SW 1271 (cell line): ENCODE measurements around the gene KCNMA1.

Experiments
- DNase-seq, 2 experiments: peaks; one replicate each; lab custom pipeline; 2025; lab: John Stamatoyannopoulos, UW

KCNMA1 gene

DNA sequence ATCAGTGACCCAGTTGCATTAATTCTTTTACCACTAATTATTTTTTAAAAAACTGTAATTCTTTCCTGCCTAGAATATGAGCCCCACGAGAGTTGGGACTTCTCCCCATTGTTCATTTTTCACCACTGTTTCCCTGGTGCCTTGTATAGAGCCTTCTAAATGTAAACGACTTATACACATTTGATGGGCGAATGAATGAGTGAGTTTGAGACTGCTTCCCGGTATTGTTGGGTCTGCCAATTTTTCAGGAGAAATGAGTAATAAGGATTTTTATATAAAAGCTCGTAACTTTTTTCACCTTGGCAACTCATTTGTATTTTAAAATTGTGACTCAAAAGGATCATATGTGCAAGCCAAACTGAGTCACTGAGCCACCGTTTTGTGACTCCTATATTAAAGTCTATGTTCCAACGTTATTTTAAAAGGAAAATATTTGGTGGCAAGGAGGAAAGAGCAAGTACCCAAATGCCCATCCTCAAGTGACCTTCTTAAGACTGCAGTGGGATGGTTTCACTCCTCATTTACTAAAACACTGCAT is 621.3 kb downstream of the KCNMA1 start:
- no peak for DNase-seq

DNA sequence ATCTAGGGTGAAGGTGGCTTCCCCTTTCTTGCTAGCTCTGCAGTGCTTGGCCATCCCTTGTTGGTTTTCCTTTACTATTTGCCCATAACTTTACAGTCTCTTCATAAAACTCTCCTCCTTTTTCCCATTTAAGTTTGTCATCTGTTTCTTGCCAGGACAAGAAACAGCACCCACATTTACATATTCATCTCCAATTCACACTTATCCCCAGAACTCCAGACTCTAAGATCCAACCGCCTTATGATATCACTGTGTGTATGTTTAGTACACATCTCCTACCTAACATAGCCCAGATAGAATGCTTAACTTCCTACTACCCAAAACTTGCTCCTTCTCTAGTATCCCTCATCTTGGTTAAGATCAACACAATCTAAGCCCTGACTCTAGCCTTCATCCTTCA is 622.2 kb downstream of the KCNMA1 start:
- no peak for DNase-seq

DNA sequence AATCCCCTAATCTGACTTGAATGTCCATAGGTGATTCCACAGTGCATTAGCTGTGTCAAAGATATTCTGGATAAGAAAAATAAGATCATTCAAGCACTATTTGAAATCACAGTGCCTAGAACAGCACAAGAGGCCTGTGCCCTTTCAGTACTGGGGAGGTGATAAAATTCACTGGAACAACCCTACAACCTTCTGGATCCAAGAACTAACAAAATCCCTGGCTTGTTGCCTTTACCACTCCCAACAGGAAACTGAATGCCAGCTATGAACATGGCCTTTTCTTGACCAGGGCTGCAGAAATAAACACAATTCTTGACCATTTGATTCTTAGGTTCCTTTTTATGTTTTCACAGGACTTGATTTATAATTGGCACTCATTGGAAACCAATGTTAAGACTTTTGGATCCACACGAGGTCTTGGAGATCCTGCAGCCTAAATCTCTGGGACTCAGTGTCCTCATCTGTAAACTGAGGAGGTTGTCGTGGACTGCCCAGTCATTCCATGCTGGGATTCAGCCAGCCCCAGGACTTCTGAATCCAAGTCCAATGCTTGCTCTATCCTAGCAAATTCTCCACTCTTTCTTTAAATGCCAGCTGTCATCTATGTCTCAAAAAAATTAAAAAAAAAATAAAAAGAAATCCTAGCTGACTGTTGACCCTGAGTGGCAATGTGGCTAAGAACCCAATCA is 624.7 kb downstream of the KCNMA1 start:
- no peak for DNase-seq

DNA sequence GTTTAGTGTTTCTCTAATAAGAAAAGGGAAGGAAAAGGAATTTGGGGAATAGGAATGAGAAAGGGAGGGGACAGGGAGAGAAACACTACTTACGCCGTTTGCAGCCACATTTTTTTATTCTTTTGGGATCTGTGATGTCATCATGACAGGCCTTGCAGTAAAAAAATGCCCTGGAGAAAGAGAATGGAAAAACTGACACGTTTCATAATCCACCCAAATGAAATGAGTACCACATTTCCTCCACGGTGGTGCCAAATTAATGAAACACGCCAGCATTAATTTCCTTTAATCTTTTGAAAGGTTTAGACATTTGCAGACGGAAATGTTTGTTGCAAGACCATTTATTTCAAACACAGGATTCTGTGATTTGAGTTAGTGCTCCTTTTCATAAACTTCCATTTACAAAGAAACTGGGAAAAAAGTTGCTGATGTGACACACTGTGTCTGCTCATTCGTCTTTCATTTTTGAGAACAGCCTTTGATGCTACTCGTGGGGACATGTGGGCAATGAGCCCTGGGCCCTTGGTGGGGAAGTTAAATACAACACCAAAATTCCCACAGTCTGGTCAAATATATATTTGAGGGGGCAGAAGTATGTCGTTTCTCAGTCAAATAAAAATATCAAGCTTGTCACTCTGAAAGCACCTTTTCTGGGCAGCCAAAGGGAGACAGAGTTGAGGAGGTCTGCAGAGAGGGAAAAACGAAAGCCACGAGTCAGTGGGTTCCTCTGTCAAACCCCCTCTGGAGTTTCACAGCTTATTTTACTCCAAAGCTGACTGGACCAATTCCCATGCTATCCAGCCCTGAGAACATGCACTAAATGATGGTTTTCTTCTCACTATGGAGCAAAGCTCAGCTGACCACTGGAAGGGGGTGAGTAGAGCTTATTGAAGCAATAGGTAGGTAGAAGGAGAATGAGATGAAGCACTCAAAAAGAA is 625.5 kb downstream of the KCNMA1 start:
- no peak for DNase-seq

DNA sequence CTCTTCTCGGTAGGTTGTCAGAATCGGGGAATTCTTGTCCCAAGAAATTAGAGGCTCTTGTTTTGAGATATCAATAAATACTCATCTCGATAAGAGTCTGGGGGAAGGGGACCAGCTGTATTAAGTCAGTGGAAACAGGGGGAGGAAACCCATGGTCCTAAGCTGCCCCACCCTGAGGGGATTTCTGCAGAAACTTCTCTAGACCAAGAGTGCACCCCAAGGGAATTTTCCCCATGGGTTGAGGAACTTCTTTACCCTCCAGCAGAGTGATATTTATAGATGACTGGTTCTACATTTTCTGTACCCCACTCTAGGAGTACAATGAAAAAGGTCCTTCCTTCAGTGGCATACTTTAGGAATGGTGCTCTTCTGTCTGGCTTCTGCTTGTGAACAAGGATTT is 627.2 kb downstream of the KCNMA1 start:
- no peak for DNase-seq

DNA sequence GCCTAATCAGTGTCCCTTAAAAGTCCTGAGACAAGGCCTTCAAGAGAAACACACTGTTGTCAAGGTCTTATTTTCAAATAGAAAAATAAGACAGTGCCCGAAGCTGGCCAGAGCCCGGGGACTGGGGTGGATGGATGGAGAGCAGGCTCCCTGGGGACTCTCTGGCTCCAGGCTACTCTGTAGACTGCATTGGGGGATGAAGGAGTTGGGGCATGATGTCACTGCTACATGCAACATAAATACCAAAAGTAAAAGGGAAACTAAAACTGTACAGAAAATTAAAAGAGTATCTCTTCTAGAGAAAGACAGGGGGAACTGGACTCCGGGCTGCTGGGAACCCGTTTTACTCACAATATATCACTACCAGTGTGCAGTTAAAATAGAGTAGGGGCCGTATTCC is 629.8 kb downstream of the KCNMA1 start:
- no peak for DNase-seq

DNA sequence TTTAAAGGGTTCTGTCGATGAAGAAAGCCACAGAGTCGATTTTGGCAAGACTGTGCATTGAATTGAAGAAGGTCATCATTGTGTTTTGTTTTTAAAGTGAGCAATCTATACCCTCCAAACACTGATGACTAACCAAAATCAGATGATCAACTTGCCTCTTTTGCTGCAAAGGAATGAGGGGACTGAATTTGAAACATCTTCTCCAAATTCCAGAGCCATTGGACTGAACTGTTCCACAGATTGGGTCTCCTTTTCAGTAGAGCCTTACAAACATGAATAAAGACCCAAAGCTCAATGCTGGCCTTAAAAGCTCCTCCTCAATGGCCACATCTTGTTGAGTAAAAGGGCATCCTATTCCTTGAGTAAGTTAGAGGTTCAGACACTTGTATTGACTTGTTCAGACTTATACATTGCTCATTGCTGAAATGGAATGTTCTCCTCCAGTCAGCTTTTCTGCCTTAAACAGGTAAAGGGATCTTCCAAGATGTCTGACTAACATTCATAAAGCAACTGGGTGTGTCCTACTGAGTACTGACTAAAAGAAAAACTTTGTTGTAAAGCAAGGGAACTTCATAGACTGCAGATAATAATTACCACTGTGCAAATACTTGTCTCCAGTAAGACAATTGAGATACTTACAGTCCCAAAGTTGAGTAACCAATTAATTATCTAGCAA is 630.6 kb downstream of the KCNMA1 start:
- DNase-seq: no peak

DNA sequence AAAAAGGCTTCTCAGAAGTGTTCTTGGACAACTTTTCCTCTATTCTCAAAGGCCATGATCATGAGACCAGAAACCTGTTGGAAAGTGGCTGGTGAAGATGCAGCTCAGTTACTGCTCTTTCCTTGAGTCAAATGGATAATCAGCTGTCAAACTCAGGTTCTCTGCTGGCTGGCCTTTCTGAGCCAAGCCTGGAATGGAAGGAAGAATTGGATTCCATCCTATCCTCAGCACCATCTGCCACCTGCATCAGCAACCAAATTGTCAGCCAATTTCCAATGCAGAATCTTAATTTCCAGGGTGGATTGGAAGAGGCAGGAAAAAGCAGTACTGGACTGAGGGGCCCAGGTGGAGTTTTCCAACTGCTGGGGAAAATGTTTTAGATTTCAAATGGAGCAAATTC is 631.7 kb downstream of the KCNMA1 start:
- DNase-seq: no peak

DNA sequence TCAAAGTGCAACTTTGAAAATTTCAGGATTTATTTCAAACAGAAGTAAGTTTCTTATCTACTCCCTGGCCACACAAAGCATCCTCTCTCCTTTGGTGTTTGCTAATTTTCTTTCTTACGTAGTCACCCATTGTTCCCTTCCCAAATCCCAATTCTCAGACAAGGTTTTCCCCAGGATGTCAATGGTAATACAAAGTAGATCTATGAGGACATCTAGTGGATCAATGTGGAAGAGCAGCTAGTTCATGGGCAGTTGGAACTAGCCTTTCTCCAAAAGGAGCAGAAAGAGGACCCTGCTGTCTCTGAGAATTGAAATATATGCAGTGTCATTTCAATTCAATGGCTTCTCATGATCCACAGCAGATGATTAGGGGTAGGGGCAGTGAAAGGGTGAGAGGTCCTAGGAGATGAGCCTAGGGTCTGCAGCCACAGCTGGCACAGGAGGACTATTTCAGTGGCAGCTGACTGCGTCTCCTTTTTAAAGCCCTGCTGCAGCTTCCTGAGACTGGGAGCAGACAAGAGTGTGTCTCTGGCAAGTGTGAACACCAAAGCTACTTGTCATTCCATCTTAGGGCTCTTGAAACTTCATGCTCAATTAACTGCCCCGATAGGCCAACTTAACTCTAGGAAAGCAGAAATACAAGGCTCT is 632.6 kb downstream of the KCNMA1 start:
- DNase-seq: peak in 1 of 2 experiments; percentile 31

DNA sequence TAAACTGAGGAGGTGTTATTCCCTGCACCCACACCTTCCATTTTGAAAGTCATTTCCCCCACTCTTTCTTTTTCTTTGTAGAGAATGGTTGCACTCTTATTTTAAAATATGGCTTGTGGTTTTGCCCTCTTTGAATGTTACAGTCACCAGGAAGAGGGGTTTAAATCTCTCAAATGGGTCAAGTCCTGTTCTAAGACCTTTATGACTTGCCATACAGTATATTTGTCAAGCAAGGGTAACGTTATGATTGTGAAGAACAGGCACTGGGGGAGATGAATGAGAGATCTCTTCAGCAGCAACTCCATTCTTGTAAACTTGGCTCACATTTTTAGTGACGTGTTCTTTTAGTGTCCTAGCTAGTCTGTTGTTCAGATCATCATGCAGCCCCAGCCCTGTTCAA is 634.7 kb downstream of the KCNMA1 start:
- no peak for DNase-seq

DNA sequence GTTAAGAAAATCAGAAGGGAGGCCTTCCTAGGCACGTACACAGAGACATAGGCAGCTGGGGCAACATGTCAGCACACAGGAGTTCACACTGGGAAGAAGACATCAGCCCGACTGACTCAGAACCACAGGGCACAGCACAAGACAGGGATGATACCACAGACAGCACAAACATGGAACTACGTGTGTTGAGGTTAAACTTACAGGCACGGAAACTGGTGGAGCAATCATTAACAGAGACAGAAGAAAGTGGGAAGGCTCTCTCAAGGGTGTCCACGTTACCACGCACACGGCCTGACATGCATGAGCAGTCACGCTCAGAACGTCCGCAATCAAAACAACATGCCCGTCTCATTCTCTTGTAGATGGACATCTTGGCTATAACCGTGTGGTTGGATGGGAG is 636.4 kb downstream of the KCNMA1 start:
- DNase-seq: no peak

DNA sequence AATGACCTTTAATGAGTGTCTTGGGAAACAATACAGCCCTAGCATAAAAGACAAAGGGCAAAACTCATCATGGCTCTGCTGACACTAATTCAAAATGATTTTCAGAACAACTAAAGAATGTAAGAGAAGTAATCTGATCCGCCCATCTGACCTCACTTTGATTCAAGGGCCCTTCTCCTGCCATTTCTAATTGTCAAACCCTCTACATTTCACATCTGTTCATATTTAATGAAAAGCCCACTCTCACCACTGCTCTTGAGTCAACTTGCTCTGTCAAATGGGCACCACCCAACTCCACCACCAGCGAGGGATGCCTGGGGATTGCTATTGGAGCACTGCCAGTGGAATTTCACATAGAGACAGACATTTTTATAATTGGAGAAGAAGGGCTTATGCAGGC is 639.2 kb downstream of the KCNMA1 start:
- no peak for DNase-seq

DNA sequence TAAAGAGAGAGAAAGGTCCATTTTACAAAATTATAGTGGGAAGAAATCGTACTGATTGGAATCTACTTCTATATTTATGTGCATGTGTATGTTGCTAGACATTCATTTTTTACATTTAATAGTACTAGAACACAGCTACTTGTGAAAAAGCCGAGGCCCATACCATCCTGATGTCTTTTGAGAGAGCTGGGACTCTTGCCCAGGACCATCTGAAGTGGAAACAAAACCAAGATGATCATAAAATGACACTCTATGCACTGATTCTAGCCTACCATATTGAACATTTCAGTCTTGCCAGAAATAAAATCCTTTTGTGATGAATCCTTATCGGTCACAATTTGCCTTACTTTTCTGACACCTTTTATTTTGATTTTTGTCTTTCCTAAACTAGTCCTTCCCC is 640.0 kb downstream of the KCNMA1 start:
- DNase-seq: no peak

DNA sequence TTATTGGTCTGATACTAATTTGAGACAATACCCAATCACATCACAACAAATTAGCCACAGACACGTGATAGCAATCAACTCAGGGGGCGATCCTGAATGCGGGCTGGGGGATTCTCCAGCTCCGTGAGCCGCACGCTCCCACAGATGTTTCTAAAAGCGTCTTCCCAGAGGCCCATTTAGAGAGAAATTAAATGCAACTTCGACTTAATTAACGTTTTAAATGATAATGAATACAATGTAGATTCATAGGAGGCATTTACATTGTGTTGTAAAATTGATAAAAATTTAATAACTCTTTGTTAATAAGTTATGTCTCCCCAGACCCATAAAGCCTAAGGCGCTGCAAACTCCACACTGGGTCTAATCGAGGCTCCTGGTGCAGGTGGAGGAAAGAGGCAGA is 642.6 kb downstream of the KCNMA1 start:
- no peak for DNase-seq

DNA sequence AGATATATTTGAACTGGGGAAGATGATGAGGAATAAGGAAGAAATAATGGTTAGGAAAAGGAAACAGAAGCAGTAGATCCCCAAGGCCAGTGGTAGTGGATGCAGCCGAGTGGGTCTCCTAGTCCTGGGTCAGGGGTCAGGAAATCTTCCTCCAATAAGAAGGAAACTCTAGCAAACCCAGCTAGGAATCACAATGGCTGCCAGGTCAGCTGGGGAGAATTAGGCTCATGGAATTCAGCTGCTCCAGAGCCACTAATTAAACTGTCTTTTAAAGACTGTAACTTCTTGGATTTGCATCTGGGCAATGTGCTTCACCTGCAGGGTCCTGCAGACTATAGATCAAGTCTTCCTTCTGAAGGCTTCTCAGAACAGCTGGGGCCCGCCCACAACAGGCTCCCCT is 644.4 kb downstream of the KCNMA1 start:
- no peak for DNase-seq

DNA sequence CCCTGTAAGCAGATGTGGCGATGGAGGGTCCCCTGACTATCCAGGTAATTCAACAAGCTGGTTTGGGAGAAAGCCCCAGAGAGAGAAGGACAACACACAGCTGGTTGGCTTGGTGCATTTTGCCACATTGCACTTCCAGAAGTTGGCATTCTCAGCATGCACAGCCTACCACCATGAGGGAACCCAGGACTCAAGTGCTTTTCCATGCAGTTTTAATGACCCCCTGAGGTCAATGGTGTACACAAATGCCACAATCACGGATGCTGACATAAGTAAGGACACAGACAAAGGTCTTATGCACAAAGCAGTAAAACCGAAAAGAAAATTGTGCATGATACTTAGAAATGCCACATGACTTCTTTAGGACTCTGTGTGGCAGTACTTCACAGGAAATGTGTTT is 645.1 kb downstream of the KCNMA1 start:
- DNase-seq: no peak

DNA sequence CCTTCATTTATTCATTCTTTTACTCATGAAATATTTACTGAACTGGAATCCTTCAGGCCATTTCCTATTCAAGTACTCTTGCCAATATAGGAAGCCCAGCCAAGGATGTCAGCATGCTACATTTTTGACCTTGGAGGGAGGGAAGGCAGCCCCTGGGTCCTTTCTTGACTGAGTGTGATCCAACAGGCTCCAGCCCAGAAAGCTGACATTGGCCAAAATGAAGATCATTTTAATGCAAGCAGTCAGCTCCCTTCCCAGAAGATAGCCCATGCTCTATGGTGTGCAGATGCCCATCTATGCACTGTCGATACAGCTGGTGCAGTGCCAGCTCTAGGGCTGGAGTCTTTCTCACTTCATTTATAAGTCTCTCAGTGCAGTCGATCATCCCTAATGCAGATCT is 646.0 kb downstream of the KCNMA1 start:
- DNase-seq: no peak

DNA sequence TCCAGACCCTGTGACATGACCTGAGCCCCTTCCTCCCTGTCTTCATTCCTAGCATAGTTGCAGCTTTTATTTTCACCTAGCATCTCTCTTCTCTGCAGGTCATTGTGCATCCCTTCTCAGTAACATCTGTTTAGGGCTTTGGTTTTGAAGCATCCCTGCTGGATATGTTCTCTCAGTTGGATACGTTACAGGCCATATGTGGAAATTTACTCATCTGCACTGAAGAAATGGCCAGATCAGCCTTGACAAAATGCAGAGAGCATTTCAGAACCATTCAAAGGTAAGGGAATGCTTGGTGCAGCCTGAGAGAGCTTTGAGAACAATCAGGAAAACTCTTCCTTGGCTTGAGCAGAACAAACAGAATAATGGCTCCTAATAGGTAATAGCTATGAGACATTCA is 647.0 kb downstream of the KCNMA1 start:
- no peak for DNase-seq

DNA sequence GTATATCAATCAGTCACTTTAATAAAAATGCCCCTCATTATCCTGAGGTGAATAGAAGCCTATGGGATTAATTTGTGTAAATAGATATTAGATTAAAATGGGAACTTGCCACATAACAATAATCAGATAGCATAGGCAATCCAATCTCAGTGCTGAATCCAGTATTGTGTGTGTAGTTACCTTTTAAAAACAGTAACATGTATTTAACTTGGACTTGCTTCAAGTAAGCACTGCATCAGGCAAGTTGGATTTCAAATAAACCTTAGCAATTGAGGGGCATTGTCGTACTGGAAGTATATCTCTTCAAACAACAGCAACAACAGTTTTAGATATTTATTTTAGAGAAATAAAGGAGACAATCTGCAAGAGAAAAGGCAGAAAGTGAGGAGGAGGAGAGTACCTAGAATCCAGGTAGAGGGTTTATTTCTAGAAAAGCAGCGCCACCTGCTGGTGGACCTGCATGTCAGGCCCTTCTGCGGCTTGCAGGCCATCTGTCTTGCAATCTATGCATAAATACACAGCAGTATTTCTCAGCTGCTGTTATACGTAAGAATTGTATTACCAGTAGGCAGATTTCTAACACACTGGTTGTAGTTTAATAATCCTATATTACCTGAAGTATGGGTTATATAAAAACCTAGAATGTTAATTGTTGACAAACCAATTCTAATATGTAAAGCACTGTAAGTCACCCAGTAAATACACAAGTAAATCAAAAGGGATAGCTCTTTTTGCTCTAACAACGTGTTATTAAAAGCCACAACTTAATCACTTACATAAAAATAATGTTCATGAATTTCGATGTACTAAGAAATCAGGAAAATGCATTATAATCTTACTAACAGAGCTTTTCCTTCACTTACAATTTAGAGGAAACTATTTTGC is 652.8 kb downstream of the KCNMA1 start:
- DNase-seq: peak in 1 of 2 experiments; percentile 58

DNA sequence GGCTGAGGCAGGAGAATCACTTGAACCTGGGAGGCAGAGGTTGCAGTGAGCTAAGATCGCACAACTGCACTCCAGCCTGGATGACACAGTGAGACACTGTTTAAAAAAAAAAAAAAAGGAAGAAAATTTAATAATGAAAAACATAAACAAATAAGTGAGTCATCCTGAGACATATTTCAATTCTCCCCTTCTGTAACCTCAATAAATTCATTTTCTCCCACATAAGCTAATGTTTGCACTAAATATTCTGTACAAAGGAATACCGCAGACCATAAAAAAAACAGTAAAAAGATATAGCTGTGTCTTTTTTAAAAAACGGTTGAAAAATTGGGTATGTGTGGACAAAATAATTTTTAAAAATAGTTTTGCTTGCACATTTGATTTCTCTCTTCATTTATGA is 654.0 kb downstream of the KCNMA1 start:
- no peak for DNase-seq

DNA sequence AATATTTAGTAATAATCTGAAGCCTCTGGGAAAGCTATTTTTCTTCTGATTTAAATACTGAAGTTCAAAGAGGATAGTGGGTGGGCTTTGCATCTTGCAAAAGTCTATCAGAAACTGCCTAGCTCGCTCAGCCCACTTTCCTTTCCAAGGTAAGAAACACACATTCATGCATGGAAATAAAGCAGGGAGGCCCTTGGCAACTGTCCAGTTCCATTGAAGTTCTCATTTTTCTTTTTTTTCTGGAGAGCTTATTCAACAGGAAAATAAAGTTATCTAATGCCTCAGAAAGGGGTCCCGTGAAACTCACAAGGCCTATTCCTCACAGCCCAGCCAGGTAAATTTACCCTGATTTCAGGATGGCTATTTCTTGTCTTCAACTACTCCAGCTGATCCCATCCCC is 654.9 kb downstream of the KCNMA1 start:
- DNase-seq: no peak
